ENCODE results near the gene RPS3.

The RPS3 gene

DNA sequence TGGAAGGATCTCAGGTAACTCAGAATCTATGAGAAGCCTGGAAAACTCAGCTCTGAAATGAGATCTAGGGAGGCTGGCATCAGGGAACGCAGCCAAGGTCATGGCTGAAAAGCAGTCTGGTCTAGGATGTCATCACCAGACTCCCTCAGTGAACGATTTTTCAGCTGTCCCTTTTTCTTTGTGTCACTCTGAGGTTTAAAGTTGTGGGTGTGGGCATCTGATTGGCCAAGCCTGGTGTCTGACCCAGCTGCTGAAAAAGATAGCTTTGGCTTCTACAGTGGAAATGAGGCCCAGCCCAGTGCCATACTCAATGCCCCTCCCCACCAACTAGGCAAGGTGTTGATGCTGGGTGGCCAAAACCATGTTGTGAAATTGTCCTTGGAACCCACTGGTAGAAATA, 14.5 kb downstream of the RPS3 start:
- no peak for DNase-seq (ENCODE audit: low read depth in 2 of 2)

- no peak for DNase-seq (ENCODE audit: low read depth in 2 of 2)
Measured at GRCh38 chr11:75420224-75421034, 21.1 kb downstream of the RPS3 start.

DNA sequence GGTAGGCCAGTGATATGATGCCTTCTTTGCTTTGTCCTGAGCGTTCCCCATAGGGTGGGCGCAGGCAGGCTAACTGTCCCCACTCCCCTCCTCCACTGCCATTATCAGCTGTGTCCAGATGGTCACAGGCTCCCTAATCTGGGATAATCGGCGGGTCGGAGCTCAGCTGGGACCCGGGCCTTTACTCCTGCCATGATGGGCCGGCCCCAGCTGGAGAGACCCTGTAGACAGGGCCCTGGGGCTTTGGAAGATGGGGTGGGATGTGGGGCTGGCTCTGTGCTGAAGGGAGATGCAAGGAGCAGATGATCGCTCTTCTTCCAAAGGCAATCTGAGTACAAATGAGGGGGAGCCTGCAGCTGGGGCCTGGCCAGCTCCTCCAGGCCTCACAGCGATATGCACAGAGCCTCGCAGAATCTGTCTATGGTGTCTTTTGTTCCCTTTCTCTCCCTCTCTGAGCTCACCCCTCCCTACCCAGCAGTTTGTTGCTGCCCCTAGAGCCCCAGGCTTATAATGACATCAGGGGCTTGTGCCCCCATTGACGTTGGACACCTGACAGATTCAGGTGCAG, 21.8 kb downstream of the RPS3 start:
- no peak for DNase-seq (ENCODE audit: low read depth in 2 of 2)

DNA sequence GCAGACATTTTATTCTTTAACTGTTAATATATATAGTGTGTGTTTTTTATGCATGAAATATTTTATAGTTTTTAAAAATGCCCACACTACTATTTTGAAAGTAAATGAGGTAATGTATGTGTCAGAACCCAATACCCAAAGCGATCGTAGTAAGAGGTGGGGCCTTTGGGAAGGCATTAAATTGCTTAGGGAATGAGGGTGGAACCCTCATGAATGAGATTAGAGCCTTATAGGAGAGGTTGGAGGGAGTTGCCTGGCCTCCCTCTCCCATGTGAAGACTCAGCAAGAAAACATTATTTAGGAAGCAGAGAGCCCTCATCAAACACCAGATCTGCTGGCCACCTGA, 22.6 kb downstream of the RPS3 start:
- DNase-seq (ENCODE audit: low read depth in 2 of 2) = no peak

DNA sequence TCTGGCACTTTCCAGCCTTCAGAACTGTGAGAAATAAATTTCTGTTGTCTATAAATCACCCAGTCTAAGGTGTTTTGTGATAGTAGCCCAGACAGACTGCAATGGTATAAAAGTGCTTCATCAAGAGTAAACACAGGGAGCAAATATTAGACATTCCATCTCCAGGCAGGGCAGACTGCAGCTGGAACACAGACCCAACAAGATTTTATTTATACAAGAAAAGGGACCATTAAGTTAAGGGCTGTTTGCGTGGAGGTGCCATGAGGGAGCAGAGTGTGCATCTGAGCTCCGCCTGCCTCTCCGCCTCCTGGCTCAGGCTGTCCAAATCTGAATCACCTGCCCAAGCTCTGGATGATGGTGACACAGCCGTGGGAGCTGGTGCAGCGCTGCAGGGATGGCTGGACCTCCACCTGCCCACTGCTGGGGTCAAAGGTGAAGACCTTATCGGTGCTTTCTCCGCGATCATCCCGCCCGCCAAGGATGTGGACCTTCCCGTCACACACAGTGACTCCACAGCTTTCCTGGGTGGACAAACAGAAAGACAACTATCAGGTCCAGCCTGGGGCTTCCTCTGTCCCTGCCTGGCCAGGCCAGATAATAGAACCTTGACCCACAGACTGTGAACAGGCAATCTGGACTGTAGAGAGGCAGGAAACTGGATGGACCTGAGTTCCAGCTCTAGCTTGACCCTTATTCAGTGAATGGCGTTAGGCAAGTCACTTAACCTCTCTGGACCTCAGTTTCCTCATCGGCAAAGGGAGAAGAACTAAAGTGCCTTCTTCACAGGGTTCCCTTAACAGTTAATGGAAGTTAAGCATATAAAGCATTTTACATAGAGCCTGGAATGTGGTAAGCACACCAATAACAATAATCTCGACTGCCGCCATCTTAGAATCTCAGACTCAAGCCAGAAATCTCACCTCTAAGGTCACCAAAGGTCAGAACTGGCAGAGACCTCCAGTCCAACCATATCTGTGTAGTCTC, 23.2 kb downstream of the RPS3 start:
- DNase-seq (ENCODE audit: low read depth in 2 of 2) = no peak

DNA sequence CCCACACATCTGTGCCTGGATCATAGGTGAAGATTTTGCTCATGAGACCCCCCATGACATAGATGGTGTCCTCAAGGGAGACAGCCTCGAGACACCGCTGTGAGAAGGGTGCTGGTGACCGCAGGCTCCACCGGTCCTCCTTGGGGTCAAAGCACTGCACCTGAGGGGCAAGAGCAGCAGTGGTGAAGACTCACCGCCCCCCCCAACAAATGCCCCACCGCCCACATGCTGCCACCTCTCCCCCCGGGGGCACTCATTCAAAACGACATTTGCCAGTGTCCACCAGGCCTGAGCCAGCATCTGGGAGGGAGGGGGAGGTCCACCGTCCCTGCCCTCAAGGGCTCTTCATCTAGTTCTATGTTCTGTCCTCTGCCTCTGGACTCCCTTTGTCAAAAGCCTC, 24.4 kb downstream of the RPS3 start:
- DNase-seq (ENCODE audit: low read depth in 2 of 2) = no peak

GRCh38 chr11:75424396-75424795, 25.1 kb downstream of the RPS3 start:
- no peak for DNase-seq (ENCODE audit: low read depth in 2 of 2)

DNA sequence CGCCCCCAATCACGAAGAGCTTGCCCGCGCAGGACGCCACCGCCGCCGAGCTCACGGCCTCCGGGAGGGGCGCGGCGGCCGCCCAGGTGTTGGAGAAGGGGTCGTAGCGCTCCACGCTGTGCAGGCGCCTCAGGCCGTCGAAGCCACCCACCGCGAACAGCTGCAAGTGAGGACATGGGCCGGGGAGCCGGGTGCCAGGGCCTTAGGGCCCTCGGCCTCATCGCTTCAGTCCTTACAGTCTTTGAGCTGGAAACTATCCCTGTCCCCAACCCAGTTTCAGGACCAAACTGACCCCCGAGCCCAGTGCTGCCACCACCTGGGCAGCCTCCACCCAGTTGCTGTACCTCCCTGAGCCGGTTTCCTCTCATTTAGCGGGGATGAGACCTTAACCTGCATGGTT, 26.1 kb downstream of the RPS3 start:
- DNase-seq (ENCODE audit: low read depth in 2 of 2) = no peak

- no peak for DNase-seq (ENCODE audit: low read depth in 2 of 2)
Measured at GRCh38 chr11:75426720-75427086, 27.4 kb downstream of the RPS3 start.

DNA sequence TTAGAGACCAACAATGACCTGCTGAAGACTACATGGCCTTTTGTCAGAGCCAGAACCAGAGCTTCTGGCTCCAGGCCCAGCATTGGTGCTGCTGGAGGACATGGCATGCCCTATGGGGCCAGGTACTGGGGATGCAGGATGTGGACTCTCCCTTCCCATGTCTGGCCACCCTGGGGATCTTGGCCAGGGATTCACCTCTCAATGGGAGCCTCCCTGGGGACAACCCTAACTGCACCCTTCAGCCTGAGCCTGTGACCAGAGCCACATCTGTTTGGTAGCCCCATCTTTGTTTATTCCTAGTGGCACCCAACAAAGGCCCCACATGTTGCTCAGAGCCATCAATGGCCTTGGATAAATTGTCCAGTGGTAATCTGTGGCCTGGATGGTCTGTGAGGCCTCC, 27.9 kb downstream of the RPS3 start:
- DNase-seq (ENCODE audit: low read depth in 2 of 2) = no peak

DNA sequence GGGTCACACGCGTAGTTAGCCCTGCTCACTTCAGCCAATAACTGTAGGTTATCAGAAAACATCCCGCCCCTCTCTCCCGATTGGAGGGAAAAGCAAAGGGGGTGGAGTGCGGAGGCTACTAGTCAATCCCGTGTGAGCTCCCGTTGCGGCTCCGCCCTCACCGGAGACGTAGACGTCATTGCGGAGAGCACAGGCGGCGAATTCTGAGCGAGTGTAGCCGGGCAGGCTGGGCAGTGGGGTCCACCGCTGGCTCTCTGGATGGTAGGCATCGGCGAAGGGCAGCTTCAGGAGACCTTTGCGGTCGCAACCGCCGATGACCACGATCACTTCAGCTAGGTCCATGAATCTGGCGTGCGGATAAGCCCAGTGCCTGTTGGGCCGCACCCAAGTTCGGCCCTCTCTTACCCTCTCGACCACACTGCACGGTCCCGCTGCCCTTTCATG, 29.0 kb downstream of the RPS3 start:
- DNase-seq (ENCODE audit: low read depth in 2 of 2) = peak; percentile 39 to 66

GRCh38 chr11:75428989-75429640, 29.8 kb downstream of the RPS3 start:
- DNase-seq (ENCODE audit: low read depth in 2 of 2) = no peak

- DNase-seq (ENCODE audit: low read depth in 2 of 2) = no peak
Measured at GRCh38 chr11:75429641-75429901, 30.3 kb downstream of the RPS3 start.

DNA sequence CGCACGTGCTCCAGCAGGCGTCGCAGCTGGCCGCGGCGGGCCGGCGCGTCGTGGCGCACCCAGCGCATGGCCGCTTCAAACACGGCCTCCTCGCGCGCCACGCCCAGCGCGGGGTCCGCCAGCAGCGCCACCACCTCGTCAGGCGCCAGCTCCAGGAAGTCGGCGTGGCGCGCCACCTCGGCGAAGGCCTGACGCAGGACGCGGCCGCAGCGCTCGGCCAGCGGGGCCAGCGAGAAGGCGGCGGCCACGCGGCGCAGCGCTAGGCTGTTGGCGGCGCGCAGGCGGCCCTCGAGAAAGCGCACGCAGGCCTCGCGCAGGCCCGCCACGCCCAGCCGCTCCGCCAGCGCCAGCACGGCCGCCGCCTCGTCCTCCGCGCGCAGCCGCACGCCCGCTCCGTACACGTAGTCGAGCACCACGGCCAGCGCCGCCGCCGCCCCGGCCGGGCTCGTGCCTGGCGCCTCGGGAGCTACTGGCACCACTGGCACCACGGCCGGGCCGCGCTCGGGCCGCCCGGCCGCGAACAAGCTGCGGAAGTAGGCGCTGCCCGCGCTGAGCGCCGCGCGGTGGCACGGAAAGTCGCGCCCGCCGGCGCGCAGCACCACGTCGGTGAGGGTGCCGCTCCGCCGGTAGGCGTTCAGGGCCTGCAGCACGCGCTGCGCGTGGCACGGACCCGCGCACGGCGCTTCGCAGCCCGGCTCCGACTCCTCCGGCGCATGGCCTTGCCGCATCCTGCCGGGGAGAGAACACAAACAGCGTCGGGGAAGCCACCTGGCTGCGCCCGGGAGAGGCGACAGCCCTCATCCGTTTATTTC, 30.8 kb downstream of the RPS3 start:
- DNase-seq (ENCODE audit: low read depth in 2 of 2) = peak; percentile 12 to 59

GRCh38 chr11:75430714-75431532, 31.6 kb downstream of the RPS3 start:
- no peak for DNase-seq (ENCODE audit: low read depth in 2 of 2)

DNA sequence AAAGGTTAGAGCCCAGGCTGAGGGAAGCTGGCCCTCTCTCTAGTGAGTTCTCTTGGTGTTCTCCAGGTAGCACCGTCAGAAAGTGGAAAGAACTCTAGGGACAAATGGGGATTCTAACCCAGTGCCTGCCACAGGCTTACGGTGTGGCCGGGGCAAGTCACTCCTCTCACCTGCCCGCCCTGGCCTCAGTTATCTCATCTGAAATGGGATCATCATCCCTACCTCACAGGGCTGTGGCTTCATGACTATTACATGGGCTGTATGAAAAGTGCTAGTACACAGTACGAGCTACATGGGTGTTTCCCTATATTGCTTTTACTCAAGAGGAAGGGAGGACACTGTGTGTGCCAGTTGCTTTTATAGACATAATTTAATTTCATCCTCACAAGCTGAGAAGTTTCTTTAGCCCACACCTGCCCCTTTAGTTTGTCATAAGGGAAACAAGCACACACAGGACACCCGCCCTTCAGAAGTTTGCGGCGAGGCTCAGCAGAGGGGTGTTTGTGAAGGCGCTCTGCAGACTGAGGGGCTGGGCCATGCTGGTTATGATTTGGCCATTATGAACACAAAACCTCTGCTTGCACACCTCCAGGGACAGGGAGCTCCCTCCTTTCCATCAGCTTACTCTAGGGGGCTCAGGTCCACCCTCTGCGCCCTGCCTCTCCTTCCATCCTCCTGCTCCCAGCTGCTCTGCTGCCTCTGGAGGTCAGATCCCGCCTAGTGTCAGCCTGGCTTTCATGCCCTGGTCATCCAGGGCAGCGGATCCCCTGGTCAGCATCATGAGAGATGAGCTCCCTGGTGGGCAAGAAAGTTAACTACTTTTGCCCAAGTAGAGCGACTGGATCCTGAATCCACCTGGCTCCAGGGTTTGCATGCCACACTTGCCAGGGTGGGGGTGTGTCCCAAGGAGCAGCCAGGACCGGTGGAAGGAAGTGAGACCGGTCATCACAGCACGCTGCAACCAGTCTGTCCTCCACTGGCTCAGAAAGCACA, 32.5 kb downstream of the RPS3 start:
- no peak for DNase-seq (ENCODE audit: low read depth in 2 of 2)

DNA sequence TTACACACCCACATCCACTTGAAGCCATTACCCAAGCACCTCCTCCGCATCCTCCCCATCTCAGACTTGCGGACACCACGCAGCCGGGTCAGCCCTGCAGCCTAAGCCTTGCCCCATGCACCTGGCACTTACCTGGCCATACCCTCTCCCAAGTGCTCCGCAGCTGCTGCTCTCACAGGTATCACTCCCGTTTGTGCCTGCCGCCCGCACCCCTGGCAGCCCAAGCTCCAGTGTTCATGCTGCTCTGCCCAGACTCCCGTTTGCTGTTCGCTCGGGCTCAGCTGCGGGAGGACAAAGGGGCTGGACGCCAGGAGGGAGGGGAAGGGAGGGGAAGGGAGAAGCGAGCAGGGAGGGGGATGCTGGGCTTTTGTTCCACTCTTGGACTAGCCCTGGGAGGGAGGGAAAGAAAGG, 33.6 kb downstream of the RPS3 start, which contains the start of gene KLHL35:
Gene KLHL35 (minus strand): TSS at position 293 of the 411 bp plus-strand sequence. CDS start 2,574 bp downstream, outside the sequence.
- no peak for DNase-seq (ENCODE audit: low read depth in 2 of 2)

- DNase-seq (ENCODE audit: low read depth in 2 of 2) = no peak
Measured at GRCh38 chr11:75433443-75433842, 34.1 kb downstream of the RPS3 start.

DNA sequence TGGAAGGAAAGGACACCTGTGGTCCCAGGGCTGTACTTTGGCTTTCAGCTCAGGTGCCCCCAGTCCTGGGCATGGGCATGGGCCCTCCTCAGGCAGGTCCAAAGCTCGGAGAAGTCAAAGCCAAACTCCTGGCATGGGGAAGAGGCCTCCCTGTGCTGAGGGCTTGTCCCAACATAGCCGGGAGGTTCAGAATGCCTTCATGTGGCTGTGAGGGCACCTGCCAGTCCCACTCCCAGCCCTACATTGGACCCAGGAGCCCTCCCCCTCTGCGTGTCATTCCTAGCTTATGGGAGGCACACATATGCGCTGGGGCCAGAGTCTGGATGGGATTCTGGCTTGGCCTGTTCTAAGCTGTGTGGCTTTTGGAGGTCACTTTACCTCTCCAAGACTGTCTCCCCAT, 34.7 kb downstream of the RPS3 start:
- no peak for DNase-seq (ENCODE audit: low read depth in 2 of 2)
